Gastroesophageal sphincter (tissue), 3 donors: ENCODE data around the gene HOXB4.

ENCODE experiments used
- POLR2A ChIP-seq, 2 donors: fragments of 450-650 bp; IDR thresholded peaks; one replicate each; pipeline ENCODE4 v1.6.1; 2017; ENCODE audit warnings: antibody characterized with exemption in 2 of 2, mild to moderate bottlenecking in 2 of 2, moderate library complexity in 1 of 2
- POLR2AphosphoS5 ChIP-seq: sonication (generic); formaldehyde crosslinking; IDR thresholded peaks from one replicate; pipeline ENCODE4 v1.6.1; 2017; ENCODE audit warnings: antibody characterized with exemption
- TF ChIP-seq, protein P1 (sequence below), 4 experiments: fragments of 200-600 bp in 2 of 4; fragments of 450-650 bp in 2 of 4; sonication (generic) in 1 of 4; IDR thresholded peaks; one replicate each; pipeline ENCODE4 v1.5.1; 2017 to 2019; ENCODE audit warnings: antibody characterized with exemption in 4 of 4, mild to moderate bottlenecking in 2 of 4, moderate library complexity in 2 of 4

- TF ChIP-seq, protein P1, sequence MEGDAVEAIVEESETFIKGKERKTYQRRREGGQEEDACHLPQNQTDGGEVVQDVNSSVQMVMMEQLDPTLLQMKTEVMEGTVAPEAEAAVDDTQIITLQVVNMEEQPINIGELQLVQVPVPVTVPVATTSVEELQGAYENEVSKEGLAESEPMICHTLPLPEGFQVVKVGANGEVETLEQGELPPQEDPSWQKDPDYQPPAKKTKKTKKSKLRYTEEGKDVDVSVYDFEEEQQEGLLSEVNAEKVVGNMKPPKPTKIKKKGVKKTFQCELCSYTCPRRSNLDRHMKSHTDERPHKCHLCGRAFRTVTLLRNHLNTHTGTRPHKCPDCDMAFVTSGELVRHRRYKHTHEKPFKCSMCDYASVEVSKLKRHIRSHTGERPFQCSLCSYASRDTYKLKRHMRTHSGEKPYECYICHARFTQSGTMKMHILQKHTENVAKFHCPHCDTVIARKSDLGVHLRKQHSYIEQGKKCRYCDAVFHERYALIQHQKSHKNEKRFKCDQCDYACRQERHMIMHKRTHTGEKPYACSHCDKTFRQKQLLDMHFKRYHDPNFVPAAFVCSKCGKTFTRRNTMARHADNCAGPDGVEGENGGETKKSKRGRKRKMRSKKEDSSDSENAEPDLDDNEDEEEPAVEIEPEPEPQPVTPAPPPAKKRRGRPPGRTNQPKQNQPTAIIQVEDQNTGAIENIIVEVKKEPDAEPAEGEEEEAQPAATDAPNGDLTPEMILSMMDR (IDR thresholded peaks at IDR 0.05): no peak
- TF ChIP-seq POLR2A (IDR thresholded peaks at IDR 0.05): no peak
- no peak for TF ChIP-seq POLR2AphosphoS5
Observed at GRCh38 chr17:48626245-48627117, 48.3 kb upstream of the HOXB4 start, which contains the start of gene HOXB9.
